Keratinocyte (primary cell): ENCODE results near the gene DNAH17.

ENCODE experiments used
- EZH2 ChIP-seq: IDR thresholded peaks from one replicate; pipeline ENCODE4 v1.6.1; 2012; ENCODE audit warnings: inconsistent platforms, mild to moderate bottlenecking, low read length, moderate library complexity
- TF ChIP-seq, protein P1 (sequence below), 3 experiments: IDR thresholded peaks in 1 of 3; conservative IDR thresholded peaks in 1 of 3; optimal IDR thresholded peaks in 1 of 3; 2 replicates in 2 of 3; 3 replicates in 1 of 3; pipeline versions ENCODE3 to v1.5.1; 2011; ENCODE audit warnings: low read length in 3 of 3, mild to moderate bottlenecking in 3 of 3, moderate library complexity in 2 of 3, control low read depth in 1 of 3, inconsistent platforms in 1 of 3; ENCODE audit not compliant: insufficient read depth in 2 of 3; ENCODE audit errors: extremely low read depth in 1 of 3

DNA sequence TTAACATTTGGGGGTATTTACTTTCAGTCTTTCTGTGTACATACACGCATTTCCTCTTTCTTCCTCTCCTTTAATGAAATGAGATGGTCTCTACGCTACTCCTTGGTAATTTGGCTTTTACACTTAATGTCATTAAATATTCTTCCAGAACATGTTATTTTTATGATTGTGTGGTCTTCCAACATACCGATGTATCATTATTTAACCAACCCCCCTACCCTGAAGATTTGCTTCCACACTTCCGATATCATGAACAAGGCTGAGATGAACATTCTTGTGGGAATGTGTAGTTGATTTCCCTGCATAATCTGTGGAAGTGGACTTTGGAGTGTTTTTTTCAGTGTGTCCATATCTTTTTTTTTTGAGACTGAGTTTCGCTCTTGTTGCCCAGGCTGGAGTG is 201.0 kb downstream of the DNAH17 start:
- TF ChIP-seq, protein P1, sequence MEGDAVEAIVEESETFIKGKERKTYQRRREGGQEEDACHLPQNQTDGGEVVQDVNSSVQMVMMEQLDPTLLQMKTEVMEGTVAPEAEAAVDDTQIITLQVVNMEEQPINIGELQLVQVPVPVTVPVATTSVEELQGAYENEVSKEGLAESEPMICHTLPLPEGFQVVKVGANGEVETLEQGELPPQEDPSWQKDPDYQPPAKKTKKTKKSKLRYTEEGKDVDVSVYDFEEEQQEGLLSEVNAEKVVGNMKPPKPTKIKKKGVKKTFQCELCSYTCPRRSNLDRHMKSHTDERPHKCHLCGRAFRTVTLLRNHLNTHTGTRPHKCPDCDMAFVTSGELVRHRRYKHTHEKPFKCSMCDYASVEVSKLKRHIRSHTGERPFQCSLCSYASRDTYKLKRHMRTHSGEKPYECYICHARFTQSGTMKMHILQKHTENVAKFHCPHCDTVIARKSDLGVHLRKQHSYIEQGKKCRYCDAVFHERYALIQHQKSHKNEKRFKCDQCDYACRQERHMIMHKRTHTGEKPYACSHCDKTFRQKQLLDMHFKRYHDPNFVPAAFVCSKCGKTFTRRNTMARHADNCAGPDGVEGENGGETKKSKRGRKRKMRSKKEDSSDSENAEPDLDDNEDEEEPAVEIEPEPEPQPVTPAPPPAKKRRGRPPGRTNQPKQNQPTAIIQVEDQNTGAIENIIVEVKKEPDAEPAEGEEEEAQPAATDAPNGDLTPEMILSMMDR (optimal IDR thresholded peaks at IDR 0.05 in 1 of 3, IDR thresholded peaks at IDR 0.05 in 1 of 3, conservative IDR thresholded peaks at IDR 0.05 in 1 of 3; ENCODE audit: extremely low read depth in 1 of 3, insufficient read depth in 2 of 3, low read length in 3 of 3) = no peak
- TF ChIP-seq EZH2 = no peak
